NB4 (cell line): ENCODE measurements around the gene ANKRD60.

Experiments
- POLR2A ChIP-seq: IDR thresholded peaks from 2 replicates; pipeline ENCODE4 v1.6.1; 2011; ENCODE audit warnings: mild to moderate bottlenecking; ENCODE audit not compliant: insufficient read length; ENCODE audit errors: extremely low read depth
- TF ChIP-seq, protein P1 (sequence below): IDR thresholded peaks from one replicate; pipeline ENCODE4 v1.5.1; 2012; ENCODE audit warnings: low read depth, low read length

DNA sequence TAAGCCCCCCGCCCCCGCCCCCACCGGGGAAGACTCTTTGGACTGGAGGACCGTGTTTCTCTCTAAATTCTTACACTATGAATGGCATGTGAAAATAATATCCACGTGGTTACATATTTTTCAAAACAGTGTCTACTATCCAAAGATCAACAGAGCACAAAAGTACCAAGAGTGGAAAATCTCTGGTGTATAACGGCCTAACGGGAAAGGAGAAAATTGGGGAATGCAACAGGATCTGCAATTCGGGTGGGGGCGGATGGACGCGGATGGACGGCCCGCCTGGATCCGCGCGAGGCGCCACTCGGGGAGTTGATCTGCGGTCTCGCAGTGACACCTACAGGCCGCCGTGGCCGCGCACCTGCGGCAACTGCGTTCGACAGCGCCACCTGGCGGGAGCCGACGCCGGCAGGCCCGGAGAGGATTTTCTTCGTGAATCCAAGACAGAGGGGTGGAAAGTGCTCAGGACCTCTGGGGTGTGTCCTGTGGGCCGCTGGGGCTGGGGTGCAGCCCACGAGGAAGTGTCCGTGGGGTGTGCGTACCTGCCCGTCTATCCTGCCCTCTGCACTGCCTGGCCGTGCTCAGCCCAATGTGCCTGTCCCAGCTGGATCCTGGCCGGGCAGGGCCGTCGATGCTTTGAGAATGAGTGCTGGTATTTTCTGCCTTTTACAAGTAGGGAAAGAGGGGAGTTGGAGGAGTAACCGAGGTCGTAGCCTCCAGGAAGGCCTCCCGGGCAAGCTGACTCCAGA is 18.6 kb downstream of the ANKRD60 start:
- TF ChIP-seq POLR2A = no peak
- TF ChIP-seq, protein P1, sequence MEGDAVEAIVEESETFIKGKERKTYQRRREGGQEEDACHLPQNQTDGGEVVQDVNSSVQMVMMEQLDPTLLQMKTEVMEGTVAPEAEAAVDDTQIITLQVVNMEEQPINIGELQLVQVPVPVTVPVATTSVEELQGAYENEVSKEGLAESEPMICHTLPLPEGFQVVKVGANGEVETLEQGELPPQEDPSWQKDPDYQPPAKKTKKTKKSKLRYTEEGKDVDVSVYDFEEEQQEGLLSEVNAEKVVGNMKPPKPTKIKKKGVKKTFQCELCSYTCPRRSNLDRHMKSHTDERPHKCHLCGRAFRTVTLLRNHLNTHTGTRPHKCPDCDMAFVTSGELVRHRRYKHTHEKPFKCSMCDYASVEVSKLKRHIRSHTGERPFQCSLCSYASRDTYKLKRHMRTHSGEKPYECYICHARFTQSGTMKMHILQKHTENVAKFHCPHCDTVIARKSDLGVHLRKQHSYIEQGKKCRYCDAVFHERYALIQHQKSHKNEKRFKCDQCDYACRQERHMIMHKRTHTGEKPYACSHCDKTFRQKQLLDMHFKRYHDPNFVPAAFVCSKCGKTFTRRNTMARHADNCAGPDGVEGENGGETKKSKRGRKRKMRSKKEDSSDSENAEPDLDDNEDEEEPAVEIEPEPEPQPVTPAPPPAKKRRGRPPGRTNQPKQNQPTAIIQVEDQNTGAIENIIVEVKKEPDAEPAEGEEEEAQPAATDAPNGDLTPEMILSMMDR = peak; percentile 100
